ENCODE results near the gene RPLP2.

The RPLP2 gene

DNA sequence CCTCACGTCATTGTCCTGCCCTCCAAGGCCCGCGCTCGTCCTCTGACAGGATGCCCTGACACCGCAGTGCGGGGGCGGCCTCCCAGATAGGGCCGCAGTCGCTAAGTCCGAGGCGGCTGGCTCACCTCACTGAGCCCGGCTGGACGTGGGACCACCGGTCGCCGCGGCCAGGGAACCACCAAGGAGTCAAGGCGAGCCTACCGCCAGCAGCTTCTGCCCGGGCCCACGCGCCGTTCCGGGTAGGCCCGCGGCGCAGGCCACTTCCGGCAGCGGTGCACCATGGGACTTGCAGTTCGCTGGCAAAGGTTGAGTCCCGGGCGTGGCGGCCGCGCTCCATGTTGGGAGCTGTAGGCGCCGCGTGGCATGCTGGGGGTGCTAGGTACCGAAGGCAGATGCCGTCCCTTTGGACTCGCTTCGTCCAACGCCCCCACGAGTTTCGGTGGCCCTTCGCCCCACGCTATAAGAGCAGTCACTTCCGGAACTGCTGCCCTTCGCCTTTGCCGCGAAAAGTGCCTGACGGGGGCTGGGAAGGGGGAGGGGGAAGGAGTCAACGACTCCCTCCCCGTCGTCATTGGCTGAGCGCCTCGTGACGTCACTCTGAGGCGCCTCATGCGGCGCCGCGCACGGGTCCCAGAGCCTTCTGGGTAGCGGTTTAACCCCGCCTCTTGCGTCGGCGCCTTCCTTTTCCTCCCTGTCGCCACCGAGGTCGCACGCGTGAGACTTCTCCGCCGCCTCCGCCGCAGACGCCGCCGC, at the start of gene RPLP2:
Gene RPLP2, plus strand, starts transcription at position 681 of the 753 bp plus-strand sequence. CDS start 268 bp downstream, outside the sequence.
- peak within 1 kb of the TSS; percentile 98 for H3K4me3 ChIP-seq (ENCODE audit: low read depth, low read length)
- DNase-seq (ENCODE audit: low read depth) = peak; percentile 96
- TF ChIP-seq POLR2A (IDR thresholded peaks at IDR 0.05; ENCODE audit: extremely low read depth, insufficient read length) (peak; percentile 86), MYC (IDR thresholded peaks at IDR 0.05; ENCODE audit: low read depth, low read length) (peak; percentile 83)
- TF ChIP-seq, protein P1, sequence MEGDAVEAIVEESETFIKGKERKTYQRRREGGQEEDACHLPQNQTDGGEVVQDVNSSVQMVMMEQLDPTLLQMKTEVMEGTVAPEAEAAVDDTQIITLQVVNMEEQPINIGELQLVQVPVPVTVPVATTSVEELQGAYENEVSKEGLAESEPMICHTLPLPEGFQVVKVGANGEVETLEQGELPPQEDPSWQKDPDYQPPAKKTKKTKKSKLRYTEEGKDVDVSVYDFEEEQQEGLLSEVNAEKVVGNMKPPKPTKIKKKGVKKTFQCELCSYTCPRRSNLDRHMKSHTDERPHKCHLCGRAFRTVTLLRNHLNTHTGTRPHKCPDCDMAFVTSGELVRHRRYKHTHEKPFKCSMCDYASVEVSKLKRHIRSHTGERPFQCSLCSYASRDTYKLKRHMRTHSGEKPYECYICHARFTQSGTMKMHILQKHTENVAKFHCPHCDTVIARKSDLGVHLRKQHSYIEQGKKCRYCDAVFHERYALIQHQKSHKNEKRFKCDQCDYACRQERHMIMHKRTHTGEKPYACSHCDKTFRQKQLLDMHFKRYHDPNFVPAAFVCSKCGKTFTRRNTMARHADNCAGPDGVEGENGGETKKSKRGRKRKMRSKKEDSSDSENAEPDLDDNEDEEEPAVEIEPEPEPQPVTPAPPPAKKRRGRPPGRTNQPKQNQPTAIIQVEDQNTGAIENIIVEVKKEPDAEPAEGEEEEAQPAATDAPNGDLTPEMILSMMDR (IDR thresholded peaks at IDR 0.05; ENCODE audit: low read depth, low read length) = no peak
- TF ChIP-seq, protein P2, sequence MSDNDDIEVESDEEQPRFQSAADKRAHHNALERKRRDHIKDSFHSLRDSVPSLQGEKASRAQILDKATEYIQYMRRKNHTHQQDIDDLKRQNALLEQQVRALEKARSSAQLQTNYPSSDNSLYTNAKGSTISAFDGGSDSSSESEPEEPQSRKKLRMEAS (IDR thresholded peaks at IDR 0.05; ENCODE audit: low read depth, low read length) = peak; percentile 83

DNA sequence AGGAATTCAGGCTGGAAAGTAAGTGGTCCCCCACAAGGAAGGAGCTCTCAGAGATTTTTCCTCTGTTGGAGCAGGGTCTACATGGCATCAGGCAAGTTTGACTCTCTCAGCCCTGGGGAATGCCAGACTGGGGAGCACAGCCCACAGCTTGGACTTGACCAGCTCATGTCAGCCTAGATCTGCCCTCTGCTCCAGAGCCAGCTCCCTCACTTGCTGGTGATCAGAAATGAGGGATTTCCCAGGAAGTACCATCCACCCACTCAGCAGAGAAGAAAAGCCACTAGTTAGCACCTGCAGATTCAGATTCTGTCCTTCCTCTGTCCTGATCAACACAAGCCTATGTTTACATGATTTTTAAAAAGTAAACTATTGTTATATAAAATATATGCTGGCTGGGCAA, 49.5 kb upstream of the RPLP2 start:
- no peak for DNase-seq (ENCODE audit: low read depth)
- TF ChIP-seq, protein P2 (IDR thresholded peaks at IDR 0.05; ENCODE audit: low read depth, low read length) = no peak
- TF ChIP-seq MYC (IDR thresholded peaks at IDR 0.05; ENCODE audit: low read depth, low read length) (no peak), POLR2A (IDR thresholded peaks at IDR 0.05; ENCODE audit: extremely low read depth, insufficient read length) (no peak)
- TF ChIP-seq, protein P1 (IDR thresholded peaks at IDR 0.05; ENCODE audit: low read depth, low read length) = no peak
- H3K4me3 ChIP-seq (ENCODE audit: low read depth, low read length) = no peak overlapping the region

DNA sequence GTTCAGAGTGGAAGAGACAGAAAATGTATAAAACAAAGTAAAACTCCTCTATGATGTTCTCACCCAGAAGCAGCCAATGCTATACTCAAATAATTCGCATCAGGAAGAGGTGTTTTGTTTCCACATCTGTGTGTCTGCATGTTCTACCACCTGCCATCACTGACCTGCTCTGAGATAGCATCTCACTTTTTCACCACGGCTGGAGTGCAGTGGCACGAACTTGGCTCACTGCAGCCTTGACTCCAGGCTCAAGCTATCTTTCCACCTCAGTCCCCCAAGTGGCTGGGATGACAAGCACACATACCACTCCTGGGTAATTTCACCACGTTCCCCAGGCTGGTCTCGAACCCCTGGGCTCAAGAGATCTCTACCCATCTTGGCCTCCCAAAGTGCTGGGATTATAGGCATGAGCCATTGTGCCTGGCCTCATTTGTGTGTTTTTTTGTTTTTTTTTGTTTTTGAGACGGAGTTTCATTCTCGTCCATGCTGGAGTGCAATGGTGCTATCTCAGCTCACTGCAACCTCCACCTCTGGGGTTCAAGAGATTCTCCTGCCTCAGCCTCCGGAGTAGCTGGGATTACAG, 48.1 kb upstream of the RPLP2 start:
- peak; percentile 32 for DNase-seq (ENCODE audit: low read depth)
- H3K4me3 ChIP-seq (ENCODE audit: low read depth, low read length) = no peak overlapping the region
- TF ChIP-seq, protein P1 (IDR thresholded peaks at IDR 0.05; ENCODE audit: low read depth, low read length) = no peak
- no peak for TF ChIP-seq MYC (IDR thresholded peaks at IDR 0.05; ENCODE audit: low read depth, low read length)
- TF ChIP-seq, protein P2 (IDR thresholded peaks at IDR 0.05; ENCODE audit: low read depth, low read length) = no peak

DNA sequence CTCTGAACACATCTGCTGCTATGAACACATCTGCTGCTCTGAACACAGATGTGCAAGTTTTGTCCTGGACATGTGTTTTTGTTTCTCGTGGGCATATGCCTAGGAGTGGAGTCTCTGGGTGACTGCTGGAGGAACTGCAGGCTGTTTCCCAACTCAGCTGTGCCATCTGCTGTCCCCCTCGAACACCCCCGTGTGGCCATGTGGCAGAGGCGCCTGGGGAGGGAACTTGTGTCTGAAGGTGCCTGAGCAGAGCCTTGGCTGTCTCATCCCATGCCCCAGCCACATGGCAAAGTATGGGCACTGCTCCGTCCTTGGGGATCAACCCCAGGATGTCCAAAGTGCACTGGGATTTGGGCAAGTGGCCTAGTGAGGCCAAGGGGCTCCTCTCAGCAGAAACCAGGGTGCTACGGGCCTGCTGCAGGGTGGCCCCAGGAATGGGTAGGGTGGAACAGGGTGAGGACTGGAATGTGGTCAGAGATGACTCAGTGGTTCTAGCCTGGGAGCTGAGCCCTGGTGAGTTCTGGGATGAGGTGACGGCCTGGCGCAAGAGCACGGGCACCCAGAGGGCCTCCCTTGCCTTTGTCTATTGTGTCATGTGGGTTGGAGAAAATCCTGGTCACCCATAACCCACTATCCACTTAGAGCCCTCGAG, 47.2 kb upstream of the RPLP2 start:
- peak; percentile 76 for DNase-seq (ENCODE audit: low read depth)
- TF ChIP-seq POLR2A (IDR thresholded peaks at IDR 0.05; ENCODE audit: extremely low read depth, insufficient read length) (no peak), MYC (IDR thresholded peaks at IDR 0.05; ENCODE audit: low read depth, low read length) (peak; percentile 56; the same call in 1 of the 2 replicates)
- TF ChIP-seq, protein P1 (IDR thresholded peaks at IDR 0.05; ENCODE audit: low read depth, low read length) = peak; percentile 37
- TF ChIP-seq, protein P2 (IDR thresholded peaks at IDR 0.05; ENCODE audit: low read depth, low read length) = peak; percentile 78
- H3K4me3 ChIP-seq (ENCODE audit: low read depth, low read length) = no peak overlapping the region

DNA sequence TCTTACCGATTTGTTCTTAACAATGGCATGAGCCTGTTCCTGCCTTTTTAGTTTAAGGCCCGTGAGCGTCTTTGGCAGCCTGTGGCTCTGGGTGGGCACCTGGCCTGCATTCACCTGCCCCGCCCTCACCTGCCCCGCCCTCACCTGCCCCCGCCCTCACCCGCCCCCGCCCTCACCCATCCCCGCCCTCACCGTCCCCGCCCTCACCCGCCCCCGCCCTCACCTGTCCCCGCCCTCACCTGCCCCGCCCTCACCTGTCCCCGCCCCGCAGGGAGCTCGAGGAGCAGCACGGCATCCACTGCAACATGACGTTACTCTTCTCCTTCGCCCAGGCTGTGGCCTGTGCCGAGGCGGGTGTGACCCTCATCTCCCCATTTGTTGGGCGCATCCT, 46.7 kb upstream of the RPLP2 start:
- DNase-seq (ENCODE audit: low read depth) = no peak
- TF ChIP-seq POLR2A (IDR thresholded peaks at IDR 0.05; ENCODE audit: extremely low read depth, insufficient read length) = no peak
- TF ChIP-seq, protein P2 (IDR thresholded peaks at IDR 0.05; ENCODE audit: low read depth, low read length) = no peak
- no peak for TF ChIP-seq MYC (IDR thresholded peaks at IDR 0.05; ENCODE audit: low read depth, low read length)
- TF ChIP-seq, protein P1 (IDR thresholded peaks at IDR 0.05; ENCODE audit: low read depth, low read length) = no peak
- no peak overlapping the region for H3K4me3 ChIP-seq (ENCODE audit: low read depth, low read length)

All from NB4 (cell line).